ENCODE data around the gene RAE1.

Gene RAE1

GRCh38 chr20:57351042-57351783, at the start of gene RAE1:
Gene RAE1 (plus strand): TSS chr20:57351255. CDS start chr20:57354039, 2,784 bp downstream.
- Mint-ChIP-seq H3K27ac (peak within 1 kb of the TSS; percentile 86), H3K4me3 (peak within 1 kb of the TSS; percentile 83), H3K9me3 (no peaks in the 10 kb centered on the region), H3K36me3 (peaks cover 7% of the 10 kb centered on the region), H3K4me1 (peaks cover 19% of the 10 kb centered on the region), H3K27me3 (peaks cover 8% of the 10 kb centered on the region)
- peak; percentile 87 for ATAC-seq

GRCh38 chr20:57306747-57307146, 44.3 kb upstream of the RAE1 start:
- H3K27ac Mint-ChIP-seq = no peak overlapping the region
- H3K4me3 Mint-ChIP-seq = no peak overlapping the region
- ATAC-seq = no peak
- no peaks in the 10 kb centered on the region for H3K36me3 Mint-ChIP-seq
- H3K27me3 Mint-ChIP-seq = peaks cover 49% of the 10 kb centered on the region
- no peaks in the 10 kb centered on the region for H3K9me3 Mint-ChIP-seq
- H3K4me1 Mint-ChIP-seq = no peaks in the 10 kb centered on the region

GRCh38 chr20:57308451-57309271, 42.4 kb upstream of the RAE1 start:
- Mint-ChIP-seq H3K9me3 (no peaks in the 10 kb centered on the region), H3K4me1 (no peaks in the 10 kb centered on the region), H3K27ac (no peak overlapping the region), H3K4me3 (no peak overlapping the region), H3K27me3 (peaks cover 40% of the 10 kb centered on the region), H3K36me3 (no peaks in the 10 kb centered on the region)
- ATAC-seq = no peak

- ATAC-seq = no peak
- peaks cover 43% of the 10 kb centered on the region for H3K27me3 Mint-ChIP-seq
- H3K4me1 Mint-ChIP-seq = no peaks in the 10 kb centered on the region
- H3K4me3 Mint-ChIP-seq = no peak overlapping the region
- H3K9me3 Mint-ChIP-seq = no peaks in the 10 kb centered on the region
- no peak overlapping the region for H3K27ac Mint-ChIP-seq
- H3K36me3 Mint-ChIP-seq = no peaks in the 10 kb centered on the region
Observed at GRCh38 chr20:57309544-57310115, 41.4 kb upstream of the RAE1 start.

- H3K27me3 Mint-ChIP-seq = peaks cover 40% of the 10 kb centered on the region
- no peak overlapping the region for H3K4me3 Mint-ChIP-seq
- H3K4me1 Mint-ChIP-seq = no peaks in the 10 kb centered on the region
- no peaks in the 10 kb centered on the region for H3K36me3 Mint-ChIP-seq
- H3K9me3 Mint-ChIP-seq = no peaks in the 10 kb centered on the region
- no peak for ATAC-seq
- H3K27ac Mint-ChIP-seq = no peak overlapping the region
Observed at GRCh38 chr20:57310821-57311514, 40.1 kb upstream of the RAE1 start.

GRCh38 chr20:57312138-57312537, 38.9 kb upstream of the RAE1 start:
- Mint-ChIP-seq H3K36me3 (no peaks in the 10 kb centered on the region), H3K27me3 (peaks cover 43% of the 10 kb centered on the region), H3K4me3 (no peak overlapping the region), H3K9me3 (no peaks in the 10 kb centered on the region), H3K4me1 (no peaks in the 10 kb centered on the region), H3K27ac (no peak overlapping the region)
- no peak for ATAC-seq

GRCh38 chr20:57313230-57313629, 37.8 kb upstream of the RAE1 start:
- Mint-ChIP-seq H3K4me1 (no peaks in the 10 kb centered on the region), H3K9me3 (no peaks in the 10 kb centered on the region), H3K27ac (no peak overlapping the region), H3K4me3 (no peak overlapping the region), H3K27me3 (peaks cover 49% of the 10 kb centered on the region), H3K36me3 (no peaks in the 10 kb centered on the region)
- ATAC-seq = no peak

GRCh38 chr20:57313951-57314350, 37.1 kb upstream of the RAE1 start:
- Mint-ChIP-seq H3K27me3 (peaks cover 51% of the 10 kb centered on the region), H3K9me3 (no peaks in the 10 kb centered on the region), H3K27ac (no peak overlapping the region), H3K36me3 (no peaks in the 10 kb centered on the region), H3K4me3 (no peak overlapping the region), H3K4me1 (no peaks in the 10 kb centered on the region)
- ATAC-seq = no peak

- H3K9me3 Mint-ChIP-seq = no peaks in the 10 kb centered on the region
Observed at GRCh38 chr20:57315083-57315975, 35.7 kb upstream of the RAE1 start.

GRCh38 chr20:57315976-57316480, 35.0 kb upstream of the RAE1 start:
- Mint-ChIP-seq H3K36me3 (no peaks in the 10 kb centered on the region), H3K27ac (no peak overlapping the region), H3K4me3 (no peak overlapping the region), H3K9me3 (no peaks in the 10 kb centered on the region), H3K27me3 (peaks cover 60% of the 10 kb centered on the region), H3K4me1 (no peaks in the 10 kb centered on the region)
- no peak for ATAC-seq

More at GRCh38 chr20:57315083-57315975, 35.7 kb upstream of the RAE1 start:
- no peak overlapping the region for H3K27ac Mint-ChIP-seq
- no peak overlapping the region for H3K4me3 Mint-ChIP-seq
- H3K36me3 Mint-ChIP-seq = no peaks in the 10 kb centered on the region
- peaks cover 57% of the 10 kb centered on the region for H3K27me3 Mint-ChIP-seq
- no peak for ATAC-seq
- H3K4me1 Mint-ChIP-seq = no peaks in the 10 kb centered on the region

- no peaks in the 10 kb centered on the region for H3K4me1 Mint-ChIP-seq
- H3K36me3 Mint-ChIP-seq = no peaks in the 10 kb centered on the region
- no peaks in the 10 kb centered on the region for H3K9me3 Mint-ChIP-seq
- peaks cover 68% of the 10 kb centered on the region for H3K27me3 Mint-ChIP-seq
- H3K4me3 Mint-ChIP-seq = no peak overlapping the region
- no peak overlapping the region for H3K27ac Mint-ChIP-seq
- ATAC-seq = no peak
Observed at GRCh38 chr20:57316795-57317201, 34.3 kb upstream of the RAE1 start.

GRCh38 chr20:57317316-57317788, 33.7 kb upstream of the RAE1 start:
- no peak overlapping the region for H3K4me3 Mint-ChIP-seq
- H3K36me3 Mint-ChIP-seq = no peaks in the 10 kb centered on the region
- H3K27me3 Mint-ChIP-seq = peaks cover 74% of the 10 kb centered on the region
- ATAC-seq = no peak
- no peak overlapping the region for H3K27ac Mint-ChIP-seq
- no peaks in the 10 kb centered on the region for H3K4me1 Mint-ChIP-seq
- no peaks in the 10 kb centered on the region for H3K9me3 Mint-ChIP-seq

GRCh38 chr20:57317789-57318371, 33.2 kb upstream of the RAE1 start:
- Mint-ChIP-seq H3K27me3 (peaks cover 79% of the 10 kb centered on the region), H3K9me3 (no peaks in the 10 kb centered on the region), H3K27ac (no peak overlapping the region), H3K4me3 (no peak overlapping the region), H3K4me1 (no peaks in the 10 kb centered on the region), H3K36me3 (no peaks in the 10 kb centered on the region)
- ATAC-seq = no peak

- Mint-ChIP-seq H3K27ac (no peak overlapping the region), H3K9me3 (no peaks in the 10 kb centered on the region), H3K27me3 (peaks cover 77% of the 10 kb centered on the region), H3K4me3 (no peak overlapping the region), H3K4me1 (no peaks in the 10 kb centered on the region), H3K36me3 (no peaks in the 10 kb centered on the region)
- ATAC-seq = no peak
Observed at GRCh38 chr20:57319584-57319983, 31.5 kb upstream of the RAE1 start.
